EL (cell line): Measurements from ENCODE around the gene GNLY.
"Not testable (repeated sequence)": the region's sequence is repeated elsewhere in the genome, so short reads cannot be mapped to it uniquely, and the experiment has no call there.

Experiments used
- DNase-seq: peaks from one replicate; pipeline ENCODE4 v3.0.0-alpha.2; 2016

The GNLY gene

DNA sequence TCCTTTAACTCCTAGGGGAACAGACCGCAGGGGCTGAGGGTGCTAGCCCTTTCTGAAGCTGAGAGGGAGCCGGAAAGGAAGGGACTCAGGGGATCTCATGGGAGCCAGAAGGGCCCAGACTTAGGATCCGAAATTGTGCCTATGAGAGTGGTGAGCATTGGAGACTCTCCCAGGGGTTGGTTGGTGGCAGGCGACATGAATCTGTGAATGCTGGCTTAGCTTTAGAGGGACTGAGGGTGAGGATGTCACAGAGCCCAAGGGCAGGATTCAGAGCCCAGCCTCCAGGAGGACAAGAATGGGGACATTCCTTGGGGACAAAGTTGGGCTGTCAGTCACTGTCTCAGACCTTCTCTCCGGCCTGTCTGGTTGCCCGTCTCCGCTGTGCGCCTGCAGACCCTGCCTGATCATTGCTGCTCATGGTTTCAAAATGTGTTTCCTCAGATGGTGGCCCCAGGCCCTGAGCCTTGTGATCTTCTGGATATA is 17.5 kb downstream of the GNLY start:
- no peak for DNase-seq

DNA sequence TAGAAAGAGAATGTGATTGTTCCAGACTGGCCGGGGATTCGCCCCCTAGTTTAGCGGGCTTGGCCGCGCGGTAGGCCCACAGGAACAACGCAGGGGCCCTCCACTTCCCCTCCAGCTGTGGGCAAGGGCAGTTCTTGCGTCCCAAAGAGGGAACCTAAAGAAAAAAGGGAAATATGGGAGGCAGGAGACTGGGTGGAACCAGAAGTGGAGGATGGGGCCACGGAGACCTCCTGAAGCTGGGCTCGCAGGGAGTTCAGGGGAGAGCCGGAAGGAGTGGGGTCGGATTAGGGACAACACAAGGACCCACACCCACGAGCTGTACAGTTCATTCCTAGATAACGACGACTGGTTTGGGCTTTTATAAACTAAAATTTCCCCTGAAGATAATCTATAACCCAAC is 18.2 kb downstream of the GNLY start:
- no peak for DNase-seq

DNA sequence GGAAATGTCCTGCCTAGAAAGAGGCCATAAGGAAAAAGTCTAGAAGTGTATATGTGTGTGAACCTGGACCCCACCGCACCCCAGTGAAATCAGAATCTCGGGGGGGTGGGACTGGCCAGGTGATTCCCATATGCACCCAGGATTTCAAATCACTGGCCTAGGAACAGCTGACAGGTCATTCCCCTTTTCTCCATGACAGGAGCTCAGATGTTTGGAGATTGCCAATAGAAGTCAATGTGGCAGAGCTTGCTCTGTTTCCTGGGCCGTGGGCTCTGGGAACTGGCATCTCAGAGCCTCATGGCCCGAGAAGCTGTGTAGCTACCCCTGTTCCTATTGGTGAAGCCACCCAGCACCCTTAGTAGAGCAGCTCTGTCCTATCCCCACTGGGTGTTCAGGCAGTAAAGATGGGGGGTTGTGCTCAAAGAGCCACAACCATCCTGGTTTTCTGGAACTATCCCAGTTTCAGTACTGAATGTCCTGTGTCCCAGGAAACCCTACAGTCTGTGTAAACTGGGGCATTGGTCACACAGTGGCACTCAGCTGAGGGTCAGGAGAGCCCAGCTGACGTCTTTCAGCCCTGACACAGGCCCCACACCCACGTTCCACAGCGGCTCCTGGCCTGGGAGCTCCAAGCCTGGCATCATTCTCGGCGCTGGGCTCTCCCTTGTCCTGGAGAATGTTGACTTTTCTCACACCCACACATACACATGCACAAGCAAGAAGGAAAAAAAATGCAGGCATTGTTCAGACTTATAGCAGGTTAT is 18.9 kb downstream of the GNLY start:
- peak; percentile 23 for DNase-seq

DNA sequence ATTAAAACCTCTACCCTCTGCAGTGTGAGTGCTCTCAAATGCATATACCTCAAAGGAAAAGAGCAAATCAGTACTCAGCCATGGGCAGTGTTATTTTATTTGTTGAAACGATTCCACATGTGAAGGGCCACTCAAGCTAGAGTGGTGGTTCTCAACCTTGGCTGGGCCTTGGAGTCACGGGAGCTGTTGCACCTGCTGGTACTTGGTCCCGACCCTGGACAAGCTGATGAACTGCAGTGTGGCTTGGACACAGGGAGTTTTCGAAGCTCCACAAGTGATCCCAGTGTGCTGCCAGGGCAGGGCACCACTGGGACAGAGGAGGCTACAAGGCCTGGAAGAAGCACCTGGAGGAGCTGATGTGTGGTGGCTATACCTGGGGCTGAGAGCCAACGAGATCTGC is 19.7 kb downstream of the GNLY start:
- no peak for DNase-seq

DNA sequence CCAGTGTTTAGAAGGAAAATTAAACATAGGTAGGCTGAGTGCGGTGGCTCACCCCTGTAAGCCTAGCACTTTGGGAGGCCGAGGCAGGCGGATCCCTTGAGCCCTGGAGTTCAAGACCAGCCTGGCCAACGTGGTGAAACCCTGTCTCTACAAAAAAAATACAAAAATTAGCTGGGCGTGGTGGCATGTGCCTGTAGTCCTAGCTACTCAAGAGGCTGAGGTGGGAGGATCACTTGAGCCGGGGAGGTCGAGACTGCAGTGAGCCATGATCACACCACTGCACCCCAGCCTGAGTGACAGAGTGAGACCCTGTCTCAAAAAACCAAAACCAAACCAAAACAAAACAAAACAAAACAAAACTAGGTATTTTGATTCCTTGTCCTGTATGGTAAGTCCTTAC is 20.3 kb downstream of the GNLY start:
- DNase-seq: not testable (repeated sequence)

DNA sequence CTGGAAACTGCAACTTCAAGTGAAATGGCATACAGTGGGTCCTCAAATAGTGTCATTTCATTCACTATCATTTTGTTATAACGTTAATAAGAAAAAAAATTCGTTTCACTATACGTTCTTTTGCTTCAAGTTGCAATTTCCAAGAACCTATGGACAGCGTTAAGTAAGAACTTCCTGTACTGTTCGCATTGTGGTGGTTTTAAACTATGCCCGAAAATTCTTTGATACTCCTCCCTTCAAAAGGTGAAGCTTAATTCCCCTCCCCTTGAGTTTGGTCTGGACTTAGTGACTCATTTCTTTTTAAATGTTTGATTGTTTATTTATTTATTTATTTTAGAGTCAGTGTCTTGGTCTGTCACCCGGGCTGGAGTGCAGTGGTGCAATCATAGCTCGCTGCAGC is 20.7 kb downstream of the GNLY start:
- no peak for DNase-seq

DNA sequence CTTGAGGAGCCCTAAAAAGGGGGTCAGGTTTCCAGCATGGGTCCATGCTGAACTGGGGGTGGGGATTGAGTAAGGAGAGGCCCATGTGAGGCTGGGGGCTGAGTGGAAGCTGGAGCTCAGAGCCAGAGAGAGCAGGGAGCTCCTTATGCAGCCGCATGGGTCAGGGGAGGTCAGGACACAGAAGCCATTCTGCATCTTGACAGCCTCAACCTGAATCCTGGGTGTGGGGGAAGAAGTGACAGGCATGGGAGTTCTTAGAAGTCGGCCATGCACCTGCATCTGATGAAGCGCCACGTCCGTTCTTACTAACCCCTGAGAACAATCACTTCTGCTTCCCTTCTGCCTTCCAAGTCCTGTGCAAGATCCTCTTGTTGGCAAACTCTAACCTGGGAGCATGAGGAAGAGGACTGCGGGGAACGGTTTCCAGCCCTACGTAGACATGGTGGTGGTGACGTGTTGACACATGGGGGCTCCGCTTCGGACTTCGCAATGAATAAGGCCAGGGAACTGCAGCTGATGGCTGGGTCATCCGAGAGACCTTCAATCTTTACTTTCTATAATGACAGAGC is 22.3 kb downstream of the GNLY start:
- no peak for DNase-seq

DNA sequence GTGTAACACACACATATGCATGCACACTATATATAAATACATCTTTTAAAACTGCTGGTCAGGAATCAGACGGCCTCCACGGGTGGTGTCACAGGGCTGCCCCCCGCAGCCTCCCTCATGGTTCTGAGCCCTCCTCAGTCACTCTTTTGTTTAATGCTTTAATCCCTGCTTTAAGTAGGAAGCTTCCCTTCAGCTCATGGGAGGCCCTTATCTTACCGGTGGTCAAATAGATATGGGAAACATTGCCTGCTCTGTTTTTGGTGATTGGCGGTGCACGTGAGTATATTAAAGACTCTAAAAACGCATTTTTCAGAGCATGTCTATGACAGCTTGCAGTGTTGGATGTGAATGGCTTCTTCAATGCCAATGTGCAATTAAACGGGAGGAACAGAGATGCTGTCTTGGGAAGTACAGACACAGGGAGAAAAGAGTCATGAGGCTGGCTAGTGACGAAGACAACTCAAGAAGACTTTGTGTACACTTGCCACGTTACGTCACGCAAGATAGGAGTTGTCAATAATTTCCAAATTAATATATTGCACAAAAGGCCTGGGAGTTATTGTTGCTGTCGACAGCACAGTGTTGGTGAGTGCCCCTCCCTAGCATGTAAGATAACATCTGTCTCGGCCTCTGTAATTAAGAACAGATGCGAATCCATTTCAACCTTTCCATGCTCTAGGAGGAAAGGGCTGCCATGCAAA is 23.3 kb downstream of the GNLY start:
- peak; percentile 81 for DNase-seq

DNA sequence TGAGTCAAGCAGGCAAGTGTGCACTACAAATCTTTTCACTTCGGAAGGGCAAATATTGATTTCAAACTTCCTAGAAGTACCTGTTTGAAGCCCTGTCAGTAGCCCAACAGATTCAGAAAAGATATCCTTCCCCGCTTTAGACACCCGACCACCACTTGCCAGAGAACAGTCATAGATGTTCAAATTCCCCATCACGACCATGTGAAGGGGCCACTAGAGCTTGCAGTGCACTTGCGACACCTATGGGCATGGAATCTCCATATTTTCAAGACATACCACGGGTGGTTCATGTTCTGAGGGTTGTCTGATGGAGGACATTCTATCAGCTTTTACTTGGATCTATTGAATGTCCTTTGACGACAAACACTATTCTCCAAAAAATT is 23.8 kb downstream of the GNLY start:
- DNase-seq: no peak

DNA sequence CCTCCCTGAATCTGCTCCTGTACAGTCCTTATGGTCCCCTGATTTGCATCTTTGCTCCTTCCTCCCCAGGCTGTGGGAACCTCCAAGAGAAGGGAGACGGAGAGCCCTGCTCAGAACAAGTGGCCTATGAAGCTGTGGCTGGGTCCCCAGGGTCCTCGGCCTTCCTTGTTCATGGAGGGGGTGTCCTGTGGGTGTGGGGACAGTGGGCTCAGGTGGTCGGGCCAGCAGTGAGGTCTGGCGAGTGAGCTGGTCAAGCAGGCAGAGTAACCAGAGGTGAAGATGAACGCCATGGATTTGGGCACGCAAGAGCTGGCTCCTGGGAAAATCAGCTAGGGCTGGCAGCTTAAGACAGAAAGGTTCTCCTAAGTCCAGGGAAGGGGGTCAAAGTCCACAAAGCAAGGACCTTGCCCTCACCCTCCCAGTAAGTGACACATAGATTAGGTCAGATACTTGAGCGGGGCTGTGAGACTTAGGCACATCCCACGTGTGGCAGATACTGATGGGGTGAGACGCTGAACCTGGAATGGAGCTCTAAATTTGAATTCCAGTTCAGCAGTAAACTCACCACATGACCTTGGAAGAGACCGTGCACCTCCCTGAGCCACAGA is 24.8 kb downstream of the GNLY start:
- no peak for DNase-seq

DNA sequence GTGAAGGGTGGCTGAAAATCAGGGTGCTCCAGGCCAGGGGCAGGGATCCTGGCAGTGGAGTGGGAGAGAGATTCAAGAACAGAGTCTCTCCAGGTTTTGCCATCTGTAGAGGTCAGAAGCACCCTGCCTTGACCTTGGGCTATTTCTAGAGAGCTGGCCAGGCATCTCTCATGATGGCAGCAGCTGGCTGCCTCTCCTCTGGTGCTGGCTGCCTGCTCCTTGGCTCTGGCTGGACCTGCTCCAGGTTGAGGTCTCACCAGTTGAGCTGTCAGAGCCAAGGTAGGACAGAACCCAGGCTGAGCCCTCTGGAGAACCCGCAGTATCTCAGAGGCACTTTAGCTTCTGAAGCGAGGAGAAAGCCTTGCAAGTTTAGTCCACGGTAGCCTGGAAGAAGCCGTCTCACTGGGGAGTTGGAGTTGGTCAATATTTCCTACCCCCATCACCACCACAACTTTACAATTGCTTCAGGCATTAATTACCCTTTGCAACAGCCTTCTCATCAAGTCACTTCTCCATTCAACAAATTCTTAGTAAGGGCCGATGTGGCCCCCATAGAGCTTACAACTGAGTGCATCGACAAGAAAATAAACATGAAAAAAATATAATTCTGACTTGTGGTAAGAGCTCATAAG is 25.6 kb downstream of the GNLY start:
- no peak for DNase-seq

DNA sequence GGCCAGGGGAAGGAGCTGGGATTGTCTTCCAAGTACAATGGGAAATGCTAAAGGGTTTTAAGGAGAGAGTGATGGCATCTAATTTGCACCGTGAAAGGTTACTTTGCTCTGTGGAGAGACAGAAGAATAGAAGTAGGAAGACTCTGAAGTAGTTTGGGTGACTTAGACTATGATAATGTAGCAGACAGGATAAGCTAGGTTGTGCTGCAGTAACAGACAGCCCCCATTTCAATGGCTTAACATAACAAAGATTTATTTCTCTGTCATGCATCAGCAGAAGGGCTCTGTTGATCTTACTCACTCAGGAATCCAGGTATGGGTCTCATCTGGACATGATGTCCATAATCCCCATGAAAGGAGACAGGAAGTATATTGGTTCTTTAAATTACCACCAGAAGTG is 26.4 kb downstream of the GNLY start:
- DNase-seq: no peak

DNA sequence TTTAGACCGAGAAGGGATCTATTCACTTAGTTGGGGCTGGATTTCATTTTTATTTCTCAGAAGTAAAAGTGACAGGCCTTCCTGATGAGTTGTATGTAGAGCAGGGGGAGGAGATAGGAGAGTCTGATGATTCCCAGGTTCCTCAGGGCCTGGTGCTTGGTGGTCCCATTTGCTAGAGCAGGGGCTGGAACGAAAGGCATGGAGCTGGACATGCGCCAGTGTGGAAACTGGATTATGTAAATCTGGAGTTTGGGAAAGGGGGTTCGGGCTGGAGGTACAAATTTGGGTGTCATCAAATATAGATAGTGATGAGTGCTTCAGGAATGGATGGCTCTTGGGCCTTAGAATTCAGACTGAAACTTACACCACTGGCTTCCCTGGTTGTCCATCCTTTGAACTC is 27.5 kb downstream of the GNLY start:
- no peak for DNase-seq

DNA sequence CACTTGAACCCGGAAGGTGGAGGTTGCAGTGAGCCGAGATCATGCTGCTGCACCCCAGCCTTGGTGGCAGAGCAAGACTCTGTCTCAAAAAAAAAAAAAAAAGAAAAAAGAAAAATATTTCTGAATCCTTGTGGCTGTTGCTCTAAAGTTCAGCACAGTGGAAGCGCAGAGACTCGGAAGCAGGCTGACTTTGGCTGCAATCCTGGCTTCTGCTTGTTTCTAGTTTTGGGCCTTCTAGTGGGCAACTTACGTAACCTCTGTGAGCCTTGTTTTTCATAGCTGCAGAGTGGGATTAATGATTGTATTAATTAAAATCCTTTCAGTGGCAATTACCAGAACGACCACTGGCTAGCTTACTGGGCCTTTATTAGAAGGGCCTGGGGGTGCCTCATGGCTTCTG is 28.4 kb downstream of the GNLY start:
- no peak for DNase-seq

DNA sequence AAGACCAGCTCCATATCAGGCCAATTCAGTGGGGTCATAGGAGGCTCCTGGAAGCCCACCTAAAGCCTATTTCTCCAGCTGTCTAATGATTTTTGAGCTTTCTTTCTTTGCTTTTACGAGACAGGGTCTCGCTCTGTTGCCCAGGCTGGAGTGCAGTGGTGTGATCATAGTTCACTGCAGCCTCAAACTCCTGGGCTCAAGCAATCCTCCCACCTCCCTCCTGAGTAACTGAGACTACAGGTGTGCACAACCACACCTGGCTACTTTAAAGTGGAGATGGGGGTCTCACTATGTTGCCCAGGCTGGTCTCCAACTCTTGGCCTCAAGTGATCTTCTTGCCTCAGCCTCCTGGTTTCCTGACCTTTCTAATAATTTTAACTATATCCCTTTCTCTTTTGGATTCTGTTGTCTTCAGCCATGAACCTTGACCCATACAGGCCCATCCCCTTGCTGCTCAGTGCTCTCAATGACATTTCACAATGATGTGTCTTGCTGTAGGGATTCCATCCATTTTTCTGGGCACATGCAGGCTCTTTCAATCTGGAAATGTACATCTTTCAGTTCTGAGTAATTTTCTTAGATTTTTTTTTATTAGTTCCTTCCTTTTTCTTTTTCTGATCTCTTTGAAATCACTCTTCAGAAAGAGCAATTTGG is 29.7 kb downstream of the GNLY start:
- DNase-seq: peak; percentile 54

DNA sequence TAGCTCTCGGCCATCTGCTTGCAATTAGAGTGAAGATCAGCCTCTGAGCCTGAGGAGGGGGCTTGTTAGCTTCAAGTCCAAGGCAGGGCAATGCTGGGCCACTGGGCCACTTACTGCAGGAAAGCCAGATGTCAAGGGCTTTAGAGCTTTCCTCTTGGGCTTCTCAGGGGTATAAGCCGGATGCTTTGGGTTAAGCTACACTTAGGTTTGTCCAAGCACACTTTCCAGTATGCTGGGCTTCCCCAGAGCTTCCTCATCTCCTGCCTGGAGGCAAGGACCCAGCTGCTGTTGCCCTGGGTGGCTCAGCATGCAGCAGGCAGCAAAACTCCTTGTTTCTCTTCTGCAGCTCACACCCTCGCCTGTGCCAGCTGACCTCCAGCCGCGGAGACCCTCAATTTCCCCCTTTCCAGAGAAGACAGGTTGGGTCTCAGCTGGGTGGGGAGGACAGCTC is 30.6 kb downstream of the GNLY start:
- no peak for DNase-seq

DNA sequence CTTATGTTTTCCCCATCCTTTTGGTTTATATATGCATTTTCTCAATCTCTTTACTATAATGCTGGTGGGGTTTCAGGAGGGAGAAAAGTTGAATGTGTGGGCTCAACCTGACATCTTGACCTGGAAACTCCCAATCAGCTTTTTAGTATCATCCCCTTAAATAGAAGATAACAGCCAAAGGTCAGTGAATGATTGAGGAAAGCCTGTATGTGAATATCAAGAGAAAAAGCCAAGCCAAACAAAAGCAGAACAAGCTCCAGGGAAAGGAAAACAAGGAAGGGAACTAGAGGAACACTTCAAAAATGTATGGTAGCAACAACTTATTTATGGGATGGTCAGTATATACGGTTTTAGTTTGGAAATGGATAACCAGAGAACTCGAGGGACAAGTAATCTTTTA is 31.3 kb downstream of the GNLY start:
- DNase-seq: no peak

DNA sequence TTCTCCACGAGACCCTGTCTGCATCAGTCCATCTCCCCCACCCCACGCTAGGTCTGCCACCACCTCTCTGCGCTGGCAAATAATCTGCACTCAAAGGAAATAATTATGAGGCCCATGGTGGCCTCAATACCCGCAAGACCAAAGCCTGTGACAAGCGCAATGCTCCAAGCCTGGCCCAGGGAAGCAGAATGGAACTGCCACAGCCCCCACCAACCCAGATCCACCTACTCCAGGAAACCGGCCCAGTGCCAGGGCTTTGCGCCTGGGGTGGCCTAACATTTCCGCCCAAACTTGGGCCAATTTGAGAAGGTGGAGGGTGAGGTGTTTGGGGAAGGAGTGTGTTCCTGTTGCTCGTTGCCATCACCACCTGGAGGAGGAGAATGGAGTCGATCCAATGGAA is 33.6 kb downstream of the GNLY start:
- DNase-seq: no peak

DNA sequence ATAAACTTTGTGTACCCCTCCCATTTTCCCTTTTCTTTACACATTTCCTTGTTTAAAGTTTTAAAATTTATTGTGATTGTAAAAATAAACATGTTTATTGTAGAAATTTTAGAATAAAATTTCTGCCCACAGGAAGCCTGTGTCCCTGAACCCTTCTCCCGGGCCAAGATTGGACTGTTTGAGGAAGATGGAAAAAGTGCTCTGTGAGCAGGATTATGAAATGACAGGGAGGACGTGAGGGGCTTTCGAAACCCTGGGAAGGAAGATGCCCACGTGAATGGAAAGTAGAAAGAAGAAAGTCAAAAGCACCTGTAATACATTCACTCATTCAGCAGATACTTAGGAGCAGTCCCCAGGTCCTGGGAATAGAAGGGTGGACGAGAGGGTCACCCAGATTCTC is 34.2 kb downstream of the GNLY start:
- no peak for DNase-seq

DNA sequence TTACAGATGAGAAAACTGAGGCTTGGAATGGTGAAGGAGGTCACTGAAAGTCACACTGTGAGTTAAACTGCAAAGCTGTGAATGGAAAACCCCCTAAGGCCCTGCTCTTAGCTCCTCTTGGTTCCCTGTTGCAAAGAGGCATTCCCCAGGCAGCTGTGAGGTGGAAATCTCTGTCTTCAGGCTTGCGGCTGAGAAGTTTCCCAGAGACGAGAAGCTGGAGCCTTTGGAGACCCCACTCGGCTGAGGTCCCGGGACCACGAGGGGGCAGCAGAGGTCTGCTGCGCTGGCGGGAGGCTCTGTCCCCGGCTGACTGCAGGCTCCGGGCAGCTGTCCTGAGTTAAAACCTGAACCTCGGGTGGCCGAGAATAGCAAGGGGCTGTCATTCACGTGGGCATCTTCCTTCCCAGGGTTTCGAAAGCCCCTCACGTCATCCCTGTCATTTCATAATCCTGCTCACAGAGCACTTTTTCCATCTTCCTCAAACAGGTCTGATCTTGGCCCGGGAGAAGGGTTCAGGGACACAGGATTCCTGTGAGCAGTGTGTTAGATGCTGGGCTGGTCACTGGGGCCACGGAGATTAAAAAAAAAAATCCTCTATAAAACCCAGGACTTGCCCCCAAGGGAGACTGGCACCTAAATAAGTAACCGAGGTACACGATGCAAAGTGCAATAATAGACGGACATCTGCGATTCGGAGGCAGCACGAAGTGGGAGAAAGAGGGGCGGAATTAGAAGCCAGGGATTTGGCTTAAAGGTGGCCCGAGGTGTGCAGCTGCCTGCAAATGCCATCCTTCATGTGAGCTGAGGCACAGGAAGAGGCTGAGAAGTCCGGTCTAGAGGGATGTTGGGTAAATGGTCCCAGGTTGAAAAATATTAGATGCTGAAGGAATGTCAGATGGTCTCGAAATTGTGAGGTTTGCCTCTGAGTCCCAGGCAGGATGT is 35.0 kb downstream of the GNLY start:
- DNase-seq: peak; percentile 80

DNA sequence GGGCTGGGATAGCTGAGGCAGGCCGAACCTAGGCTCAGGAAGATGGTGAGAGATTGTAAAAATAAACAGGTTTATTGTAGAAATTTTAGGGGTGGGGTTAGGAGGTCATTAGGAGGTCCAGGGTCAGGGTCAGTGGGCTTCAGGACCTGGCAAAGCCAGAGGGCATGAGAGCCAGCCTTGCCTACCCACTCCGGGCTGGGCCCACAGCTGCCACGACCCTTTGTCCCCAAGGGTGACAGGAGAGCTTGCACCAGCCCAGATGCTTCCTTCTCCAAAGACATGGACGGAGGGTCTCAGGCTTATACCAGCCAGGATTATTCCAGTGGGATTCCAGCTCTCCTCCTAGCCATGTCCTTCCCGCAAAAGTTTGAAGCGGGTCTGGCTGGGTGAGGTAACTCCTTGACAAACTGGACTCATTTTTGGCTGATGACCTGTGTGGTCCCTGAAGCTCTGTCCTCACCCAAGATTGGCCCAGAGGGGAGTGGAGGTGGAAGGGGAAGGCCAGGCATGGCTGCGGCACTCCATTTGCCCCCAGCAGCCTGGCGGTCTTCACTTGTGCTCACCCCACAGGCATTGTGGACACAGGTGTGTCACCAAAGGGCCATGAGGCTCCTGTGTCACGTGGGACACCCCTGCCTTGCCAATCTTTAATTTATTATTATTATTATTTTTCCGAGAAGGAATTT is 35.8 kb downstream of the GNLY start:
- no peak for DNase-seq
